IMR-90 (cell line): ENCODE measurements around the gene BTBD6. TPM values are rescaled to one million over a fixed set of nuclear protein-coding genes. Genes with fewer than 3 reads are reported as not detected.

Experiments
- ATAC-seq: fragments of 200-7000 bp; cut with Tn5 transposase; 2 replicates; pipeline ENCODE4 v1.9.1; 2020; ENCODE audit warnings: low read depth, mild to moderate bottlenecking, moderate library complexity
- BruUV-seq: library from RNA; stranded (reverse); fragments of 400-500 nt; replicated peaks from 2 replicates; lab custom pipeline; 2021; lab: Mats Ljungman, UMichigan
- CTCF ChIA-PET: fragments of 300-600 bp; formaldehyde crosslinking; extraction: SDS; loops from one replicate; lab custom pipeline; 2021; ENCODE audit warnings: antibody characterized with exemption; lab: Yijun Ruan, JAX
- POLR2A ChIA-PET: fragments of 300-600 bp; sonication (Branson Sonifier 250); formaldehyde crosslinking; loops from one replicate; lab custom pipeline; 2022; ENCODE audit warnings: antibody characterized with exemption; ENCODE audit not compliant: unreplicated experiment; lab: Charles Lee
- DNase-seq: peaks from one replicate; pipeline ENCODE4 v3.0.0; 2013
- H2AFZ ChIP-seq: replicated peaks from 2 replicates; pipeline ENCODE3; 2013; ENCODE audit warnings: low read length, mild to moderate bottlenecking; ENCODE audit not compliant: poor library complexity
- H2AK5ac ChIP-seq: 2 replicates; pipeline ENCODE4 v1.6.1; 2013; ENCODE audit warnings: low read depth, low read length, inconsistent platforms
- H2AK9ac ChIP-seq: replicated peaks from 2 replicates; pipeline ENCODE3; 2013; ENCODE audit warnings: mild to moderate bottlenecking, low read depth, low read length, moderate library complexity; ENCODE audit not compliant: poor library complexity
- H2BK120ac ChIP-seq: 2 replicates; pipeline ENCODE4 v1.6.1; 2013; ENCODE audit warnings: low read depth, low read length, inconsistent platforms
- H2BK15ac ChIP-seq: 3 replicates; pipeline ENCODE4 v1.6.1; 2013; ENCODE audit warnings: low read depth, low read length, inconsistent platforms
- H2BK20ac ChIP-seq: 2 replicates; pipeline ENCODE4 v1.6.1; 2013; ENCODE audit warnings: low read depth, mild to moderate bottlenecking, inconsistent platforms, low read length, moderate library complexity
- H2BK5ac ChIP-seq: 2 replicates; pipeline ENCODE4 v1.6.1; 2013; ENCODE audit warnings: mild to moderate bottlenecking, low read depth, low read length, inconsistent platforms; ENCODE audit not compliant: poor library complexity, severe bottlenecking
- H3K14ac ChIP-seq: replicated peaks from 2 replicates; pipeline ENCODE4 v1.6.1; 2013; ENCODE audit warnings: low read depth, low read length, inconsistent platforms
- H3K18ac ChIP-seq: 2 replicates; pipeline ENCODE4 v1.6.1; 2013; ENCODE audit warnings: low read depth, low read length, control low read depth
- H3K23ac ChIP-seq: 2 replicates; pipeline ENCODE4 v1.6.1; 2013; ENCODE audit warnings: low read depth, low read length, inconsistent platforms
- H3K27ac ChIP-seq: 2 replicates; pipeline ENCODE4 v1.5.1; 2013; ENCODE audit warnings: mild to moderate bottlenecking, control low read depth, low read length; ENCODE audit not compliant: insufficient read depth
- H3K27me3 ChIP-seq: 2 replicates; pipeline ENCODE4 v1.6.1; 2013; ENCODE audit warnings: low read length; ENCODE audit not compliant: control insufficient read depth, insufficient read depth
- H3K36me3 ChIP-seq: 2 replicates; pipeline ENCODE4 v1.6.1; 2013; ENCODE audit warnings: low read length, mixed read lengths; ENCODE audit not compliant: control insufficient read depth, insufficient read depth
- H3K4ac ChIP-seq: 2 replicates; pipeline ENCODE4 v1.6.1; 2013; ENCODE audit warnings: low read depth, low read length, inconsistent platforms
- H3K4me1 ChIP-seq: 2 replicates; pipeline ENCODE4 v1.6.1; 2013; ENCODE audit warnings: low read length, mixed read lengths; ENCODE audit not compliant: control insufficient read depth, insufficient read depth
- H3K4me2 ChIP-seq: 2 replicates; pipeline ENCODE4 v1.6.1; 2013; ENCODE audit warnings: low read depth, mild to moderate bottlenecking, control low read depth, low read length, moderate library complexity
- H3K4me3 ChIP-seq: 2 replicates; pipeline ENCODE4 v1.5.1; 2013; ENCODE audit warnings: low read depth, mild to moderate bottlenecking, control low read depth, low read length, moderate library complexity; ENCODE audit not compliant: insufficient read depth
- H3K56ac ChIP-seq: 2 replicates; pipeline ENCODE4 v1.6.1; 2013; ENCODE audit warnings: low read length, inconsistent platforms; ENCODE audit not compliant: insufficient read depth; ENCODE audit errors: extremely low read depth
- H3K79me1 ChIP-seq, 2 experiments: 2 replicates each; pipeline ENCODE4 v1.6.1; 2013; ENCODE audit warnings: low read length in 2 of 2, inconsistent platforms in 1 of 2, low read depth in 1 of 2
- H3K9ac ChIP-seq: 2 replicates; pipeline ENCODE4 v1.6.1; 2013; ENCODE audit warnings: low read depth, low read length, control low read depth
- H3K9me1 ChIP-seq: 2 replicates; pipeline ENCODE4 v1.6.1; 2013; ENCODE audit warnings: low read length, inconsistent platforms; ENCODE audit not compliant: insufficient read depth
- H3K9me3 ChIP-seq: 2 replicates; pipeline ENCODE4 v1.6.1; 2013; ENCODE audit warnings: low read length; ENCODE audit not compliant: control insufficient read depth, insufficient read depth
- H4K20me1 ChIP-seq: 2 replicates; pipeline ENCODE4 v1.6.1; 2013; ENCODE audit warnings: low read length, inconsistent platforms; ENCODE audit not compliant: insufficient read depth
- H4K5ac ChIP-seq: 2 replicates; pipeline ENCODE4 v1.6.1; 2013; ENCODE audit warnings: mild to moderate bottlenecking, low read depth, low read length, control low read depth
- H4K8ac ChIP-seq, 2 experiments: 2 replicates each; pipeline ENCODE4 v1.6.1; 2013; ENCODE audit warnings: low read depth in 2 of 2, low read length in 2 of 2, control low read depth in 1 of 2, inconsistent platforms in 1 of 2
- H4K91ac ChIP-seq: 2 replicates; pipeline ENCODE4 v1.6.1; 2013; ENCODE audit warnings: low read depth, low read length, inconsistent platforms; ENCODE audit not compliant: insufficient read depth
- USF2 ChIP-seq: fragments of 150-350 bp; IDR thresholded peaks from 2 replicates; pipeline ENCODE4 v1.6.1; 2017; ENCODE audit warnings: mild to moderate bottlenecking, antibody characterized with exemption, low read length, low read depth
- WGBS, 2 experiments: methylation state at CpG; one replicate each; pipeline versions ENCODE4 v1.1.5 to v1.1.7; 2013; ENCODE audit warnings: missing lambda C conversion rate in 2 of 2; ENCODE audit not compliant: insufficient read length in 1 of 2; ENCODE audit errors: extremely low coverage in 2 of 2; 5-methylcytosine and 5-hydroxymethylcytosine counted together
- dilution Hi-C: fragments of 300-500 bp; cut with HindIII; formaldehyde crosslinking; loops from one replicate; pipeline ENCODE4 v1.14.3; 2018; ENCODE audit warnings: low sequenced_read_pairs; ENCODE audit not compliant: unreplicated experiment
- in situ Hi-C: fragments of 300-500 bp; cut with MboI; formaldehyde crosslinking; loops from 3 replicates; pipeline ENCODE4 v1.14.3; 2019; ENCODE audit warnings: low sequenced_read_pairs, inconsistent platforms, mixed read lengths
- intact Hi-C: fragments of 100-400 bp; cut with micrococcal nuclease; formaldehyde crosslinking; loops from 2 replicates; pipeline ENCODE4 v1.10.0; 2022
- polyA plus RNA-seq, 3 experiments: library from polyadenylated mRNA; depleted of rRNA; stranded (reverse); fragments of >200 nt; gene quantifications; 2 replicates each; pipeline ENCODE4 v1.2.3, GENCODE V29; 2012; ENCODE audit warnings: low replicate concordance in 1 of 3
- total RNA-seq: library from RNA; depleted of rRNA; stranded (reverse); fragments of >200 nt; gene quantifications from 2 replicates; pipeline ENCODE4 v1.2.3, GENCODE V29; 2012

Gene BTBD6
- total and polyA plus RNA-seq, 2 of the 4 experiments (the other 2 are of a cell fraction) = 33.9 to 43.9 TPM

- Histone ChIP-seq H2AK9ac (no peak overlapping the region), H2BK20ac (no peak overlapping the region), H4K20me1 (peaks cover 9% of the 10 kb centered on the region), H3K14ac (no peak overlapping the region), H3K9me3 (no peaks in the 10 kb centered on the region), H3K27ac (no peak overlapping the region), H2BK15ac (no peak overlapping the region), H3K27me3 (no peaks in the 10 kb centered on the region), H3K56ac (no peak overlapping the region), H2AFZ (no peak overlapping the region), H4K8ac (no peak overlapping the region), H3K9ac (no peak overlapping the region), H3K4me1 (no peaks in the 10 kb centered on the region; the same call in 1 of the 2 replicates), H3K18ac (no peak overlapping the region), H3K23ac (no peak overlapping the region), H3K9me1 (no peaks in the 10 kb centered on the region), H4K91ac (no peak overlapping the region), H2AK5ac (no peak overlapping the region), H3K4ac (no peak overlapping the region), H4K5ac (no peak overlapping the region), H2BK5ac (no peak overlapping the region), H3K4me3 (no peak overlapping the region), H3K4me2 (no peak overlapping the region), H3K79me1 (no peaks in the 10 kb centered on the region), H3K36me3 (peaks cover 14% of the 10 kb centered on the region), H2BK120ac (no peak overlapping the region)
- POLR2A ChIA-PET = no interaction called here
- CTCF ChIA-PET = no interaction called here
- WGBS, 2 experiments = no CpG with 5 or more reads among the region's 12 CpGs
- intact Hi-C loops (no loop called here), in situ Hi-C loops (no loop called here), dilution Hi-C loops (no loop called here)
- ATAC-seq = no peak
- BruUV-seq = no TSS peak
- no peak for TF ChIP-seq USF2
- DNase-seq = no peak
Measured at GRCh38 chr14:105208738-105209075, 39.6 kb upstream of the BTBD6 start.
